Measurements from ENCODE around the gene CC2D2A. TPM values are rescaled to one million over a fixed set of nuclear protein-coding genes. Genes with fewer than 3 reads are reported as not detected.
A peak's percentile ranks its signal among the peaks of the same experiment; 100 is the strongest.

The CC2D2A gene
- total and polyA plus RNA-seq, 2 of the 13 experiments (the other 11 are each of a cell fraction or from before 2014, with no cell fraction given), result 4.2 to 7.2 TPM

GRCh38 chr4:15479089-15479912 is 9.6 kb downstream of the CC2D2A start (continued):
- no peak for TF ChIP-seq ZNF205 (CRISPR knock-in tag; IDR thresholded peaks at IDR 0.05)
- no peak; the same call in 1 of the 2 replicates for TF ChIP-seq ZNF746 (CRISPR knock-in tag; IDR thresholded peaks at IDR 0.05)
- no peak for TF ChIP-seq ZFP62 (CRISPR knock-in tag; IDR thresholded peaks at IDR 0.05)
- TF ChIP-seq ZMYM2 (CRISPR knock-in tag; IDR thresholded peaks at IDR 0.05), result no peak
- no peak for TF ChIP-seq ZNF512B (CRISPR knock-in tag; IDR thresholded peaks at IDR 0.05; ENCODE audit: borderline replicate concordance)
- no peak for TF ChIP-seq XBP1 (CRISPR knock-in tag; IDR thresholded peaks at IDR 0.05)
- TF ChIP-seq NFYB (CRISPR knock-in tag; IDR thresholded peaks at IDR 0.05), result no peak; the same call in 1 of the 2 replicates
- no peak for TF ChIP-seq DMTF1 (CRISPR knock-in tag; IDR thresholded peaks at IDR 0.05)
- TF ChIP-seq ZNF275 (CRISPR knock-in tag; IDR thresholded peaks at IDR 0.05; ENCODE audit: borderline replicate concordance), result no peak
- no peak for TF ChIP-seq E2F5 (CRISPR knock-in tag; conservative IDR thresholded peaks at IDR 0.05)
- TF ChIP-seq NCOR1 (IDR thresholded peaks at IDR 0.05; ENCODE audit: borderline replicate concordance, low read length), result no peak; the same call in 1 of the 2 replicates
- no peak for TF ChIP-seq ZNF639 (CRISPR knock-in tag; conservative IDR thresholded peaks at IDR 0.05)
- no peak for TF ChIP-seq ZUFSP (CRISPR knock-in tag; IDR thresholded peaks at IDR 0.05; ENCODE audit: borderline replicate concordance)
- no peak for TF ChIP-seq ZNF703 (CRISPR knock-in tag; IDR thresholded peaks at IDR 0.05; ENCODE audit: borderline replicate concordance)
- TF ChIP-seq ZFP1 (CRISPR knock-in tag; IDR thresholded peaks at IDR 0.05), result no peak
- no peak for TF ChIP-seq DRAP1 (CRISPR knock-in tag; IDR thresholded peaks at IDR 0.05)
- TF ChIP-seq ZSCAN9 (CRISPR knock-in tag; IDR thresholded peaks at IDR 0.05; ENCODE audit: borderline replicate concordance), result no peak
- peak; percentile 76 for TF ChIP-seq ZNF619 (CRISPR knock-in tag; IDR thresholded peaks at IDR 0.05)
